ENCODE results near the gene B3GAT1.

The B3GAT1 gene

DNA sequence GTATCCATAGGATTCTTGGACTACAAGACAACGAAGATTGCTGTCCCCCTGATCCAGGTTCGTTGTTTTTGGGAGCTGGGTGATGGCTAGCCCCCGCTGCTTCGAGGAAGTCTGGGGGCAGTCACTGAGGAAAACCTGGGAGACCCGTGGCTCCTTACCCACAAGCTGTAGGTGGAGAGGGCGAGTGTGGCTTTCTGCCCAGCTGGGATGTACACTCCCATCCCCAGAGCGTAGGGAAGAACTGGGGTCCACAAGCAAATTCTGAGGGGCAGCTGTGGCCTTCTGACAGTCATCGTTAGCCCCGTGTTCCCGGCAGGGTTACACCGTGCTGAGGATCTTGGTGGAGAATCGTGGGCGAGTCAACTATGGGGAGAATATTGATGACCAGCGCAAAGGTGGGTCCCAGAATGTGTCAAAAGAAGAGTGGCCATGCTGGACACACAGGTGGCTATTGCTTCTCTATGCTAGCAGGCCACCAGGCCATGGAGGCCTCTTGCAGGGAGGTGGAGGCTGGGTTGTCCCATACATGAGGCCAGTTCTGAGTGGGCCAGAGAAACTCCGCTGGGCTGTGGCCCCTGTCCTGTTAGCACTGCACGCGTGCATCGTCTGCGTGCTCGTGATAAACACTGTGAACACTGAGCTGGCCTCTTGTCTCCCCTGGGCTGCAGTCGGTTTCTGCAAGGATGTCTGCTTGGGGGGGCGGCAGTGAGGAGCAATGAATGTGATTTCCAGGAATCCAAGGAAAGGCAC, 40.4 kb downstream of the B3GAT1 start:
- no peak for FAIRE-seq

DNA sequence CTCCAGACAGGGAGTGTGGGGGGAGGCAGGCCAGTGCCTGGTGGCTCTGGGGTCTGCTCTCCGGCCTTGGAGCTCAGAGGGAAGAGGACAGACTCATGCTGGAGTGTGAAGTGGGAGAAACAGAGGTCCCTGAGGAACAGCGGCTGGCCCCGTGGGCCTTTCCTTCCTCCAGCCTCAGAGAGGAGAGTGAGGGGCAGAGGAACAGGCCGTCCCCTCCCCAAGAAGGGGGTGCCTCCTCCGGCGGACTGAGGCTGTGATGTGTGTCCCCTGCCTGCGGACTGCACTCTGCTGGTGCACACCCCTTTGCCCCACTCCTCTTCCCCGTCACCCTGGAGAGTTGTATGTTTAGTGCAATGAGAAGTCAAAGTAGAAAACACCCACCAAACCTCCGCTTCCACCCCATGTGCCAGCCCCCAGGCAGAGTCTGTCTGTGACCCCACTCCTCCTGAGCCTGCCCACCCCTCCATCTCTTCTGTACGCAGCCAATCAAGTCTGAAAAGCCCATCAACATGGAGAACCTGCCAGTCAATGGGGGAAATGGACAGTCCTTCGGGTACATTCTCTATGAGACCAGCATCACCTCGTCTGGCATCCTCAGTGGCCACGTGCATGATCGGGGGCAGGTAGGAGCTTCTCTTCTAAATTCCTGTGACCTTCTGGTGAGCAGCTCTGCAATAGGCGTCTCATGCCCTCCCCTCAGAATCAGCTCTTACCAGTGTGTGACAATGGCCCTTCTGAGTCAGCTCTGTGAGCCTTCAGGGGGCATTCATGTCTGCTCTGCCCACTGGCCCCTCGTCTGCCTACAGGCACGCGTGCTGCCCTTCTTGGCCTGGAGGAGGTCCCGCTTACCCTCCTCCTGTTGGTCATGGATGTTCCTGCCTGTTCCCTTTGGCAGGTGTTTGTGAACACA, 41.3 kb downstream of the B3GAT1 start:
- no peak for FAIRE-seq

DNA sequence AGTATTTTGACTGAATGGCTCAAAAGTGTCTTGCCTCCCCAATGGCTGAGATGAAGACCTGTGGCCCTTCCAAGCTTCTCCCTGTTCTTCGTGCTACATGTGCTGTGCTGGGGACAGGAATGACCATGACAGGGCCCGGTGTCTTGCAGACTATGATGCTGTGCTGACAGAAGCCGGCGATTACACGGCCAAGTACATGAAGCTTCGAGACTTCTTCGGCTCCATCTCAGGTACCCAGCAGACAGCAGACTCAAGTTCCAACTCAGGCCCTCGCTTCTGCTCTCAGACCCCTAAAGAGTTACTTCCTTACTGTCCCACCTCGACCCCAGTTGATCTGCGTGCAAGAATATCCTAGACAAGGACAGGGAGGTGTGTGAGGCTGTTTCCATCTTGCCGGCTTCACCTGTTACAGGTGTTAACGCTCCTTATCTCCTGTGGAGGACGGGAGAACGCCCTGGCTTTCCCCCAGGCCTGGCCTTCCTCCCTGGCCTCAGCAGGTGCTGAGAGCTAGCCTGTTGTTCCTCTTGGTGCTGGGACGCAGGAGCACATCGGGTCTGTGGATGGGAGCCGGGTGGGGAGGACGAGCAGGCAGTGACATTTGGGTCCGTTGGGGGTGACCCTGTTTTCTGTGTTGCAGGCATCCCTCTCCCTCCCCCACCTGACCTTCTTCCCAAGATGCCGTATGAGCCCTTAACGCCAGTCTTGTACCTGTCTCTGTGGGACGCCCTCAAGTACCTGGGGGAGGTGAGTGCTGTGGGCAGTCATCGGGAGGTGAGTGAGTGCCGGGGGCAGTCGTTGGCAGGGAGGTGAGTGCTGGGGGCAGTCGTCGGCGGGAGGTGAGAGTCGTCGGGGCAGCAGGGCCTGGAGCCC, 42.2 kb downstream of the B3GAT1 start:
- FAIRE-seq = no peak

DNA sequence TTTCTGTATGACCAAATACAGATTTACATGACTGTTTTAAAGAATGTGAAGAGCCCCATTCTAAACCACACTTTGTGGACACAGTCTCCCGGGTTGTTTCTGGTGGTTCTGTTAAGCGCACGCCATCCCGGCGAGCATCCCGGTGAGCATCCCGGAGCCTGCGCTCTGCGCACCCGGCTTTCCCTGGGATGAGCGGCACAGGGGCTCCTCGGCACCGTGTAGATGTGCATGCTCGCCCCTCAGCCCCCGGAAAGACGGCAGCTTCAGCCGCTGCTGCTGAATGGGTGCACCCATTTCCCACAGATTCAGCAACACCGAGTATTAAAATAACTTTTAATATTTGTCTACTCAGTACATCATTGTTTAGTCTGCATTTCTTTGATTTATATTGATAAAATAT, 44.3 kb downstream of the B3GAT1 start:
- no peak for FAIRE-seq

DNA sequence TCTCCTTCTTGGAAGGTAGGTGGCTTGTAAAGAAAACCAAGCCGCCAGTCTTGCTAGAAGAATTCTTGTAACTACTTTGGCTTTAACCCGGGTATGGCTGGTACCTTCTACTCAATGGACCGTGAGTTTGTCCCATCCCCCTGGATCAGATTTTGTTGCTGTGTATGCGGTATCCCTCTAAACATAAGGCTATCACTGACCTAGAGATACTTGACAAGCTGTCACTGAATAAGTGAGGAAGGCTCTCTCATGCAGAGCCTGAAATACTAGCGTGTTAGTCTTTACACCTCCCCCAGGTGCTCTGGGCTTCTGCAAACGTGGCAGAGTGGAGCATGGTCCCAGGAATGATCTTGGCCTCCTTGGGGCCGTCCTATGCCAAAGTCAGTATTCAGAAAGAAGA, 45.8 kb downstream of the B3GAT1 start:
- no peak for FAIRE-seq

DNA sequence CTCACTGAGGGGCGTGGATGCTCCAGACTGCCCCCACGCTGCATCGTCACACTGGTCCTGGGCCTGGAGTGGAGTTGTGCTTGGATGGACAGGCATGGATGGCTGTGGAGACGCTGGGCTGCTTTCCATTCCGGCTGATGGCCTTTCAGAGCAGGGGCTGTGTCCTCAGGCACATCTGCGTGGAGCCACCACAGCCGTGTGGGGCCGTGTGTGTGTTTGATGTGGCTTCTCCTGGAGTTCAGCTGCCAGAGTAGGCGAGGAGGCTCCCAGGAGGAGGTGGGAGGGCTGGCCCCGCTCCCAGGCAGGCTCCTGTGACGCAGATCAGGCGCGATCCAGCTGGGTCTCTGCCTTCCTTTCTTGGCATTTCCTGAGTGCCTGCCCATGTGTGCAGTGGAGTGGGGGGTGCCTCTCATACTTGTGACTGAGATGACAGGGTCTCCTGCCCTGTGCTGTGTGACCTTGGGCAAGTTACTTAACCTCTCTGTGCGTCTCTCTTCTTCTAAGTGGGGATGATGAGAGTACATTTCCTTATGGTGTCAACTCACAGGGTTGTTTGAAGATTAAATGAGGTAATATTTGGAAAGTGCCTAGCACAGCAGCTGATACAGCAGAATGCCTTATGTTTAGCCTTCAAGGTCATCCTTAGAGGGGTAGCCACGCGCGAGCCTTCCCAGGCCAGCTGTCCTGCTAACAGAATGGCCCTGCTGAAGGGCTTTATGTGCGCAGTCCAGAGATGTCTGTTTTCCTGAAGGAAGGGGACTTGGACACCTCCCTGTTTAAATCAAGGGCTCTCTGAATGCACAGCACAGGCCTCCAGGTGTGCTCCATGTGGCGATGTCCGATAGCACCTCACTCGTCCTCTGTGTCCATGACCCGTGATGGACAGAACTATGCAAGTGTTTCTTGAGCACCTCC, 46.8 kb downstream of the B3GAT1 start:
- FAIRE-seq = no peak

DNA sequence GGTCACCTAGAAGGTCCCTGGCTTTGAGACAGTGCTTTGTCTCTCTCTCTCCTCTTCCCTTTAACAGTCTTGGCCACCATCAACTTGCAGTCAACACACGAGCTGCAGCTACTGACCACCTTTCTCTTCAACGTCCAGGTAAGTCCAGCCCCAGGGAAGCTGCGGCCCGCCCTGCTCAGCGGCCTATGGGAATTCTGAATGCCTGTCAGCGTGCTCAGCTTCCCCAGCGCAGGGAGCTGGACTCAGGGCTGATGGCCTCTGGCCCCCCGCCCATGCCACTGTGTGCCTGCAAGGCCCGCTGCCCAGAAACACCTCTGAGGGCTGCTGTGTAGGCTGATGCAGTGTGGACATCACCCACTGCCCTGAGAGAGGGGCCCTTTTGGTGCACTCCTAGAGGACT, 47.8 kb downstream of the B3GAT1 start:
- no peak for FAIRE-seq

DNA sequence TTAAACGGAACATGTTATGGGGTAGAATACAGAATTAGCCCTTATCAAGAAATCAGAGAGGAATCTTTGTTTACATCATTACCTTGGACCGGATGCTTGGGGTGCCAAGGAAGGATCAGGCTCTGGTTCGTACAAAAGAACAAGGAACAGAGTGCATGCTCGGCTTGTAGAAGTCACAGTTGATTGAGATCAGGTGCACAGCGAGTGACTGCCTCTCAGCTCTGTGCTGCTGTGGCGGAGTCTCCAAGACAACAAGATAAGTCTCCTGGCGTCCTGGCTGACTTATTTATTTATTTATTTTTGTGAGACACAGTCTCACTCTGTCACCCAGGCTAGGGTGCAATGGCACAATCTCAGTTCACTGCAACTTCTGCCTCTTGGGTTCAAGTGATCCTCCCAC, 48.5 kb downstream of the B3GAT1 start:
- no peak for FAIRE-seq

DNA sequence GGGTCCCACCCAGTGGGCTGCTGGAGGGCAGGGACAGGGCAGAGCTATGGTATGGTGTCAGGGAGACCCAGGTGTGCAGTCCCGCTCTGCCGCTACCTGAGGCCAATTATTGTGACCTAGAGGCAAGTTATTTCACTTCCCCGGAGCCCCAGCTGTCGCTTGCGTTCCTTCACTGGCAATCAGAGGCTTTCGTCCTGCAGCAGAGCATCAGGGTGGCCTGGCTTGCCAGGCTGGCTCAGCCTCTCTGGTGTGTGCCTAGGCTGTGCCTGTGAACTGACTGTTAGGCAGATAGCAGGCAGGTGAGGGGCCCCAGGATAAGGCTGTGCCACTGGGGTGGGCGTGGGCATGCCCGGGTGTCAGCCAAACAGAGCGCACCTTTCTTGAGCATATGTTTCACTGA, 48.9 kb downstream of the B3GAT1 start:
- FAIRE-seq = no peak

DNA sequence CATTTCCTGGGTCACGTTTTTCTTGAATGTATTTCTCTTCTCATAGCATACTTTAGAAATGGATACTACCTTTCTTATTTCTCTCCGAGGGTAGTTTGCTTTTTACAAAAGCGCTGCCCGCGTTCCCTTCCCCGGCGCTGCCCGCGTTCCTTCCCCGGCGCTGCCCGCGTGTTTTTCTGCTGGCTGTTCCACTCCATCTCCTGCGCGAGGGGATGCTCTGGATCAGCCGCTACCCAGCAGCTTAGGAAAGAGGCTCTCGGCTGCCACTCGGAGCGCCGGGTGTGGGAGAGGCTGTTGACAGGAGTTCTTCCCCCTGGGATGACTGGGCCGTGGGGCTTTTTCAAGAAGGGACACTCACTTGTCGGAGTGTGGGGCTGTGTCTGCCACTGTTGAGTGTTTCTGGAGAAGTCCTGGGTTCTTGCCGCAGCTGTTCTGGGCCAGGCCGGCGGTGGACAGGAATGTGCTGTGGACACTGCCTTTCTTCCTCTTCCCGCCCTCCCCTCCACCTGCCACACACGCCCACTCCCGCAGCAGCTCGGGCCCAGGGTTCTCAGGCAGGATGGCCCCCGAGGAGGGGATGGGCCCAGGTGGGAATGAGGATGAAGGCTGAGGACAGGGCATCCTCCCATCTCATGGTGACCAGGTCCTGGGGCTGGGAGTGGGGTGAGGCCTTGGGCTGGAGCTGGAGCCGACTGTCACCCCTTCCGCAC, 49.7 kb downstream of the B3GAT1 start:
- FAIRE-seq = no peak

DNA sequence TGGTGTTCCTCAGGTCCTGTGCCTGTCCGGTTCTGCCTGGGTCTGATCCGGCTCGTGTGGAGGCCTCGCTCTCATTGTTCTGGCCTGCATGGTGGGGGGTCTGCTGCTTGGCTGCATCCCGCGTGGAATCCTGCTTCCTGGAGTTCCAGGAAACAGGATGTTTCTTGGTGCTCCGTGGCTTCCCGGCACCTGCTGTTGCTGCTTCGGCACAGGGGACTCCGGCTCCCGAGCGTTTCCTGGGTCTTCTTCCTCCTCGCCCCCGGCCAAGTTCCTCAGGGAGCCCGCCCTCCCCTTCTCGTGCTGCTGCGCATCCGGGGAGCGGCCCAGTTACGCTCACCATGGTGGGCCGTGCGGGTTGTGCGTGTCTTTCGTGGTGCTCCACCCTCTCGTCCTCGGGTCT, 50.4 kb downstream of the B3GAT1 start:
- no peak for FAIRE-seq

DNA sequence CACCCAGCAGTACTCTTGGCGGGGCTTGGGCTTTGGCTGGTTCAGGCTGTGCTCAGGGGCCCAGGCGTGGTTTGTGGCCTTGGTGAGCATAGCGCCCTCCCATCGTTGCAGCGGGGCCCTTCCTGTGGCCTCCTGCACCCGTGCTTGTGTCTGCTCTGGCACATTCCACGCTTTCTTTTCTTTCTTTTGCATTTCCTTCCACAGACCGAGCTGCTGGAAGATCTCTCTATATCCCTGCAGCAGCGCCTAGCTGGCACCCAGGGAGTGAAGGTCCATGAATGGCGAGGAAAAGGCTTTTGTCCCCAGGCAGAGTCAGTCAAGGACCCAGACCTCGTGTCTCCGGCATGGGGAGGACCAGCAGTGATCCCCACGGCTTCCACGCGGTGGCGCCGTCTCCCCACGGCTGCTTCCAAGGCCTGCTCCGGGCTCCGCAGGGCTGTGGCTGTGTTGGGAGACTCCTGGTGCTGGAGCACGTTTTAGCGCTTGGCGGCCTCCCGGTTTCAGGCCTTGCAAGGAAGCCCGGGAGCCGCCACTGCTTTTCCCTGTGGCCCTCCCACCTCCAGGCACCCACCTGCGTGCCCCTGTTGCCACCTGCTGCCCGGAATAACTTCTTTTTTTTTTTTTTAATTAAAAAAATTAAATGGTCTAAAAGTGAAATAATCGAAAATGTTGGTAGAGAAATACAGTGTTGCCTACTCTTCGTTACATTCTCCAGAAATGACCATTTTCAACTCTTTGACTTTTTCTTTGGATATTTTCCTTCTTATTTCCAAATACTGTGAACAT, 51.8 kb downstream of the B3GAT1 start:
- FAIRE-seq = no peak

DNA sequence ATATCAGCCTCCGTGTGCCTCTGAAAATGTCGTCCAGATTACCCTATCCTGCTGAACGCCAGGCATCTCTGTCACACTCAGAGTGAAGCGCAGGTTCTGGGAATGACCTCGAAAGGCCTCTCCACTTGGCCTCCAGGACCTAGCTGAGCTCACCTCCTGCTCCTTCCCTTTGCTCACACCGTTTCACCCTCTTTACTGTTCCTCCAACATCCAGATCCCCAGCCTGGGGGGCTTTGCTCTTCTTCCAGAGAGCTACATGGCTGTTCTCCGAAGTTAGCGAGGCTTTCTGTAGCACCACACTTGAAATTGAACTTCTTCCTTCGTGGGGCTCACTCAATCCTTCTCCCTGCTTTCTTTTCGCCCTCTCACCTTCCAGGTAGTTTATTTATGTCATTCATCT, 52.4 kb downstream of the B3GAT1 start:
- no peak for FAIRE-seq

DNA sequence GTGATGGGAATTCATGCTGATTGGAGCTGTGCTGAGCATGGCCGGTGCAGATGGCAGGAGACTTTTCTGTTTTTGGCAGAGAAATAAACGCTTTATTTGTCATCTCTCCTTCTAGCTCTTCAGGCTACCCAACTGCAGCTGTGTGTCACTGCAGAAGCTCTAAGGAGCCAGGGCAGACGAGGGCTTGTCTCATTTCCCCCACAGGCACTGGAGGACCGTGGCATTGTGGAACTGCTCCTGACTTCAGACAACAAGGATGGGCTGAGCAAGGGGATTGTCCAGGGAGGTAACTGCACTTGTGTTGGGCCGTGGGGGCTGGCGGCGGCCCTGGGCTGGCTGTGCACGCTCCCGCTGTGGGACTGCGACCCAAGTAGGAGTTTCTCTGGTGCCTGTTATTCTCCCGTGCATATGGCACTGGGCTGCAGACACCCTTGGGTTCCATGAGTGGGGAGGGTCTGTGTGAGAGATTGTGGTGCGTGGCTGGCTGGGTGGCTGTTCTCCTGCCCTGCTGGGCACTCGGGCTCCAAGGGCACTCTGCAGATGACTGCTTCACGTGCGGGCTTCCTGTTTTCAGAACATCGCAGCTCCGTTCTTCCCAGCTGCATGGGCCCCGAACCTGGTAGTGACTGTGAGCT, 53.1 kb downstream of the B3GAT1 start:
- no peak for FAIRE-seq

DNA sequence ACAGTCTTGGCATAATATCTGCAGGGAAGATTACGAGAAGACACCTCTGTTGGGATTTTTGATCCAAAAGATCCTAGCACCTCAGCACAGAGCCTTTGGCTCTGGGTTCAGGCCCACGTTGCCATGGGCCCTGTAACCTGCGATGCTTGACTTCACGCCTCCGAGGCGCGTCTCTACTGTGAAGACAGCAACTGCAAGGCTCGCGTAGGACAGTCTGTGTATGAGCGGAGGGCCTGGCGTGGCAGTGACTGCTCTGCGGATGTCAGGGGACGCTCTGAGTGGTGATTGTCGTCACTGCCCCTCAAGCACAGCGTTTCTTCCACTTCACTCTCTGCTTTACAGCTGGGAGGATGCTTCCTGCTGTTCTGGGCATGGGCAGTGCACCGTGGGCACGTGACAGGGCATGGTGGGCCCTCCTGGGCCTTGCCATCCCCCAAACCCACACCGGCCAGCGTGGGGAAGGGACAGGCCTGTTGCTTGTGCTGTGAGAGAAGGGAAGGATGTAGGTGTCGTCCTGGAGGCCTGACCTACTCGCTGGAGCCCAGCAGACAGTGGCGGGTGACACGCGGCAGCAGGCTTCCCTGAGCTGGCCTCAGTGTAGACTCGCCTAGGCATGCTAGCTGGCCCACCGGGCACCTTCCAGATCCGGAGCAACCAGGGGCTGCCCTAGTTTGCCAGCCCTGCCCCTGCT, 53.7 kb downstream of the B3GAT1 start:
- FAIRE-seq = no peak

DNA sequence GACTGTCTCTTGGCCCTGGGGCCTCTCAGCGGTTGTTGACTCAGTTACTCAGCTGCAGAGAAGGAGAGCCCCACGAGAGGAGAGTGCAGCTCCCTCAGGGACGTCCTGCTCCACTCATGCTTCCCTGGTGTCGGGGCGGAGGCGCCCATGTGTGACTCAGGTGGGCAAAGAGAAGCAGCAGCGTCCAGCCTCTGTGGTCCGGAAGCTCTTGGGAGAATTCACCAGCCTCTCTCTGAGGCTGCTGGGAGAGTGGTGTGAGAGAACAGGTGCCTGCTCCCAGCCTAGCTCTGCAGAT, 54.5 kb downstream of the B3GAT1 start:
- no peak for FAIRE-seq

DNA sequence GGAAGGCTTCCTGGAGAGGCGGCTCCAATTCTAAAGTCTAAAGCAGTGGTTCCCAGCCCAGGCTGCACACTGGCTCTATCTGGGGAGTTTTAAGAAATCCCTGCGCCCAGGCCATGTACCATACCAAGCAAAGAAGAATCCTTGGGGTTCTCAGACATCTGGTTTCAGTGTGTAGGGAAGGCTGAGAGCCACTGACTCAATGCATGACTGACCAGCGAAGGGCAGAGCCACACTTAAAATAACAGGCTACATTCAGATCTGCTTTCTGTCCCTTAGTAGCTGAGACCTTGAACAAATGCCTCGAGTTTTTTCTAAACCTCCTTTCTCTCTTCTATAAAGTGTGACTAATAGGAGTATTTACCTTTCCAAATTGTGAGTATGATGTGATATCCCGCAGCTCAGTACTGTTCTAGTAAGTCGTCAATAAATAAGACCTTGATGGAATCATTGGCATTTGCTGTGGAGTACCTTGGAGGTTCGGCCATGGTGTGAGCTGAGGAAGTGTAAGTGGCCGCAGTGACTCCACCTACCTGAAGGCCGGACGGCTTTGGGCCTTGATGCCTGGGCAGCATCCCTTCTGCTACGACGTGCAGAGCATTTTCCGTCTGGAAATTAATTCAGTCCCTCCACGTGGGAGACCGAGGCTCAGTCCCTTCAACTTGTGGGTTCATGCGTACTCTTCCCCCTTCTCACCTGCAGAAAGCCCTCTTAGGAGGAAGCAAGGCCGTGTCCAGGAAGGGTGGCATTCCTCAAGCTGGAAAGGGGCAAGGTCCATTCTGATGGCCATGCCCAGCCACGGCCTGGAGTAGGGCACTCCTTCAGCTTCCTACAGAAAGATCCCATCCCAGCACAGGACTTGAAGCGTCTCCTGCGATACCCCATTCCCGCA, 55.1 kb downstream of the B3GAT1 start:
- no peak for FAIRE-seq

DNA sequence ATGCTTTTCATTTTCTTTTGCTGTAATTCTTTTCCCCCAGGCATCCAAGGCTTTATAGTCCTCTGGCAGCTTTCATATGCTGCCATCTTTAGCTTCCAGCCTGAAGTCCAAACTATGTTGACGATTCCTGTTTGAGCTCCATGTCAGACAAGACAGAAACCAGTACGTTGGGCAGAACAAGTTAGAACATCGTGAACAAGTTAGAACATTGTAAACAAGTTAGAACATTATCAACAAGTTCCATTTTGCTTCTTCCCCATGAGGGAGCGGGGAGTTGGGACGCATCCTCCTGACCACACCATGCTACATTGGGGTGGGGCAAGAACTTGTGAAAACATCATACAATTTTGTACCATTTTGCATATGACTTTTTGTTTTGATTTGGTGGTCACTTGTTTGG, 56.4 kb downstream of the B3GAT1 start:
- FAIRE-seq = no peak

DNA sequence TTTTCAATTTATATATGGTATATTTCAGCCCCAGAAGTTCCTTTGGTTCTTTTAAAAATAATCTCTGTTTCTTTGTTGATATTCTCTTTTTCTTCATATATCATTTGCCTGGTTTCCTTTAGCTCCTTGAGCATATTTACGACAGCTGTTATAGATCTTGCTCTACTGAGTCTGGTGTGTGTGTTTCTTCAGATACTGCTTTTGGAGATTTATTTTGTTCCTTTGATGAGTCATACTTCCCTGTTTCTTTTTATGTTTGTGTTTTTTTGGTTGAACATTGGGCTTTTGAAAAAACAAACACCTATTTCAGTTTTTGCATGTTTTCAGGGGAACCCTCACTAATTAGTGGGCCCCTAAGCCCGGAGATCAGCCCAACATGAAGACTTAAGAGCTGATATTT, 56.9 kb downstream of the B3GAT1 start:
- no peak for FAIRE-seq
